ENCODE data around the gene METTL14.

The METTL14 gene

DNA sequence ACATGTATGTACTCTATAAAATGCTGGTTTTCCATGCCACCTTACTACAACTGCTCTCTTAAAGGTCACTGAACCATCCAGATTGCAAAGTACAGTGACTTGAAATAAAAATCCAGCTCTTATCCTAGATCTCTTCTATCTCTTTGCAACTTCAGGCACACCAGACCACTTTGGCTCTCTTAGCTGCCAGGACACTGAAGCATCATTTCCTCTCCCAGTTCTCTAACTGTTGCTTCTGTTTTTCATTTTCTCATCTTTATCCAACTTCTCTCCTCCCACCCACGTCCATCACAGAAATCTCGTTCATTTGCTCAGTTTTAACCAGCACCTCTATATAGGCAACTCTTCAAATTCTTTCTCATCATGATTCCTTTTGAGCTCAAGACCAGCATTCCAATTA, 74.3 kb downstream of the METTL14 start:
- DNase-seq = no peak

DNA sequence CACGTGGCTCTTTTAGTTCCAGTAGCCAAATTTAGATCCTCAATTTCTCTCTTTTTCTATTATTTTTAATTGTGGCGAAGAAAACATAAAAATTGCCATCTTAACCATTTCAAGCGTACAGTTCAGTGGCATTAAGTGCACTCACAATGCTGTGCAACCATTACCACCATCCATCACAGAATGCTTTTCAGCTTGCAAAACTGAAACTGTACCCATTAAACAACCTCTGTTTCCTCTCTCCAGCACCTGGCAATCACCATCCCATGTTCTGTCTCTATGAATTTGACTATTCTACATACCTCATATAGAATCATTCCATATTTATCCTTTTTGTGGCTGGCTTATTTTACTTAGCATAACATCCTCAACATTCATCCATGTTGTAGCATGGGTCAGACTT, 74.9 kb downstream of the METTL14 start:
- DNase-seq = no peak

DNA sequence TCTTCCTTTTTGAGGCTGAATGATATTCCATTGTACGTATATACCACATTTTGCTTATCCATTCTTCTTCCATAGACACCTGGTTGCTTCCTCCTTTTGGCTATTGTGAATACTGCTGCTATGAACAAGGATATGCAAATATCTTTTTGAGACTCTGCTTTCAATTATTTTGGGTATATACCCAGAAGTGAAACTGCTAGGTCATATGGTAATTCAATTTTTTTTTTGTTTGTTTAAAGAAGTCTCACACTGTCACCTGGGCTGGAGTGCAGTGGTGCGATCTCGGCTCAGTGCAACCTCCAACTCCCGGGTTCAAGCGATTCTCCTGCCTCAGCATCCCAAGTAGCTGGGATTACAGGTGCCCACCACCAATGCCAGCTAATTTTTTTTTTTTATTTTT, 75.3 kb downstream of the METTL14 start:
- no peak for DNase-seq

DNA sequence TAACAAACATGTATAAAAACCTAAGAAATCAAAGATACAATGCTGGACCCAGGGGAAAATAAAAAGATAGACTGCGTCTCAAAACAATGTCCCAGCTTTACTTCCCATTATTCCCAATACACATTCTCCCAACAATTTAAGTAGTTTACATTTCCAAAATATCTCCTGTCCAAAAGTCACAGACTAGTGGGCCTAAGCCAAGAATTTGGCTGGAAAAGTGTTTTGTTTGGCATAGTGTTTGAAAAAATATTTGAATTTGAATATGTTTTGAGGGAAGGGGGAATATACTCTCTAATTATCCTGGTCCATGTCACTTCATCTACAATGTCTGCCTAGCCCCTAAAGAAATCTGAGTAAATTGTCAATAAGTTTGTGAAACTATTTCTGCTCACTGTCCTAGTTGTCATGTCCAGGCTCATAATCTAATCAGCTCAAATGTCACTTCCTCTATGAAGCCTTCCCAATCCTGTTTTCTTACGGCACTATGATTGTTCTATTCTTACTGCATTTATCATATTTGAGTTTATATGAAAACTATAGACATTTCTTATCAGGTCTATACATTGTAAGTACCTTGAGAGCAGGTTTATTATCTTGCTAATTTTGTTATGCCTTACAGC, 76.3 kb downstream of the METTL14 start:
- DNase-seq = peak; percentile 26

DNA sequence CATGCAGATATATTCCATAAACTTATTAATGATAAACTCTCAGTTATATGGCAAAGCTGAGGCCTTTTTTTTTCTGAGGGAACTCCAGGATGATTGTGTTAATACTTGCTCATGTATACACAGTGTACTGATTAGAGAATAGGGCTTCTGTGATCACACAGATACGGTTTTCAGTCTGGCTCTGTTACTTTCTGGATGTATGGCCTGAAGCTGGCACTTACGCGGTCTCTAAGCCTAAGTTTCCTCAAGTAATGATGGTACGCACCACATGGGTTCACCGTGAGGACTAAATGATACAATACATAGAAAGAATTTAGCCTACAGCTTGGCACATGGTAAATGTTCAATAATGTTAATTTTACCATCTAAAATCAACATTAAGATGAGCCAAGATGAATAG, 77.0 kb downstream of the METTL14 start:
- DNase-seq = no peak

DNA sequence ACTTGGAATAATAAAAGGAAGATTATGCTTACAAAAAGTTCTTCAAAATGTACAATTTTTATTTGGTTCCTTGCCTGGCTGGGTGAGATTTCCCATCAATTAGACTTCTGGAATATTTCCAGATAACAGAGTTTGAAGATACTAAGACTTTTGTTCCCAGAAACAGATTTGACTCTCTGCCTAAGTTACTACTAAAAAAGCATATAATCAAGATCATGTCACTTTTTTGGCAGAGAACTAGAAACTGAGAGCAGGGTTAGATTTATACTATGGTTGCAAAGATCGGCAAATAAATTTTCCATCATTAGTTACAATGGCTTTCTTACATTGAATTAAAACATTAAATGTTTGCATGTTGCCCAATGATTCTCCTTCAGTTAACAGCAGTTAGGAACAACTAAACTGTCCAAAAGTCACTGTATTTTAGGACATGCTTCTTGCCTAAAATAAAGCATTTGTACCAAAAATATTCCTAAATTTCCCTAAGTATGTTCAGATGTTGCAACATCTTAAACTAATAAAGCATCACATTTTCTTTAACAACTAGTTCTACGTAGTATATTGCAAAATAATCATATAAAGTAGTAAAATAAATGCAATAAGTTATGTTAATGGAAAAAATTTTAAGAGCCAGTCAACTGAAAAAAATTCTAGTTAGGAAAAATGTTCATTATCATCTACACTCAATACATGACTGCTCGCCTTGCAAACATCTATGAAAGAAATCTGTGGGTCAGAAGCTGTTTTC, 77.7 kb downstream of the METTL14 start:
- no peak for DNase-seq

Data from fibroblast of skin of back (primary cell).